Immature natural killer cell (primary cell): ENCODE data around the gene PTF1A. TPM values are rescaled to one million over a fixed set of nuclear protein-coding genes. Genes with fewer than 3 reads are reported as not detected.

Source experiments
- DNase-seq, 3 donors: peaks; one replicate each; pipeline ENCODE4 v3.0.0; 2022; ENCODE audit warnings: mixed read lengths in 1 of 3
- H3K27ac Mint-ChIP-seq, 6 donors: one replicate each; pipeline ENCODE4 v1.8.0; 2020; ENCODE audit warnings: mixed read lengths in 6 of 6, mild to moderate bottlenecking in 5 of 6, inconsistent platforms in 4 of 6, moderate library complexity in 3 of 6
- H3K27me3 Mint-ChIP-seq, 3 donors: one replicate each; pipeline ENCODE4 v1.8.0; 2020 to 2021; ENCODE audit warnings: low read depth in 3 of 3, mild to moderate bottlenecking in 3 of 3, mixed read lengths in 3 of 3, moderate library complexity in 3 of 3, inconsistent platforms in 1 of 3
- H3K36me3 Mint-ChIP-seq, 3 donors: one replicate each; pipeline ENCODE4 v1.8.0; 2020; ENCODE audit warnings: mixed read lengths in 3 of 3, inconsistent platforms in 2 of 3, mild to moderate bottlenecking in 2 of 3
- H3K4me1 Mint-ChIP-seq, 2 donors: one replicate each; pipeline ENCODE4 v1.8.0; 2020; ENCODE audit warnings: inconsistent platforms in 2 of 2, mild to moderate bottlenecking in 2 of 2, mixed read lengths in 2 of 2, moderate library complexity in 1 of 2
- H3K4me3 Mint-ChIP-seq, 5 donors: one replicate each; pipeline ENCODE4 v1.8.0; 2020; ENCODE audit warnings: mild to moderate bottlenecking in 5 of 5, mixed read lengths in 5 of 5, inconsistent platforms in 3 of 5, moderate library complexity in 3 of 5
- H3K9me3 Mint-ChIP-seq, 6 donors: one replicate each; pipeline ENCODE4 v1.8.0; 2020; ENCODE audit warnings: mild to moderate bottlenecking in 6 of 6, mixed read lengths in 6 of 6, inconsistent platforms in 4 of 6, moderate library complexity in 3 of 6
- polyA plus RNA-seq, 3 donors: library from polyadenylated mRNA; unstranded; fragments of 300-500 nt; fragmentation: Illumina TruSeq; gene quantifications; one replicate each; pipeline ENCODE4 v1.2.3, GENCODE V29; 2021

PTF1A gene
- polyA plus RNA-seq, 3 donors from 2014 or later, result not detected

- Mint-ChIP-seq H3K4me3 (no peak overlapping the region), H3K27ac (no peak overlapping the region), H3K4me1 (no peaks in the 10 kb centered on the region), H3K36me3 (no peaks in the 10 kb centered on the region), H3K27me3 (peaks cover 8 to 38% (median 29%) of the 10 kb centered on the region in 3 donors), H3K9me3 (peaks cover 0 to 4% (median 0%) of the 10 kb centered on the region in 6 donors)
- no peak for DNase-seq
Measured at GRCh38 chr10:23172429-23173213, 19.5 kb upstream of the PTF1A start.

GRCh38 chr10:23173214-23174073 is 18.7 kb upstream of the PTF1A start:
- H3K4me1 Mint-ChIP-seq, result no peaks in the 10 kb centered on the region
- H3K36me3 Mint-ChIP-seq, result no peaks in the 10 kb centered on the region
- no peak overlapping the region for H3K4me3 Mint-ChIP-seq
- peaks cover 8 to 37% (median 26%) of the 10 kb centered on the region in 3 donors for H3K27me3 Mint-ChIP-seq
- peaks cover 0 to 4% (median 0%) of the 10 kb centered on the region in 6 donors for H3K9me3 Mint-ChIP-seq
- no peak for DNase-seq
- H3K27ac Mint-ChIP-seq, result no peak overlapping the region

GRCh38 chr10:23174074-23174976 is 17.8 kb upstream of the PTF1A start:
- Mint-ChIP-seq H3K4me3 (no peak overlapping the region), H3K27me3 (peaks cover 8 to 38% (median 22%) of the 10 kb centered on the region in 3 donors), H3K27ac (no peak overlapping the region)

GRCh38 chr10:23174977-23175512 is 17.1 kb upstream of the PTF1A start:
- H3K27ac Mint-ChIP-seq, result no peak overlapping the region
- H3K36me3 Mint-ChIP-seq, result no peaks in the 10 kb centered on the region
- no peak for DNase-seq
- H3K4me1 Mint-ChIP-seq, result no peaks in the 10 kb centered on the region
- H3K4me3 Mint-ChIP-seq, result no peak overlapping the region
- peaks cover 8 to 38% (median 23%) of the 10 kb centered on the region in 3 donors for H3K27me3 Mint-ChIP-seq
- peaks cover 0 to 4% (median 0%) of the 10 kb centered on the region in 6 donors for H3K9me3 Mint-ChIP-seq

More at GRCh38 chr10:23174074-23174976, 17.8 kb upstream of the PTF1A start:
- DNase-seq, result no peak
- H3K9me3 Mint-ChIP-seq, result peaks cover 0 to 4% (median 0%) of the 10 kb centered on the region in 6 donors
- no peaks in the 10 kb centered on the region for H3K4me1 Mint-ChIP-seq
- H3K36me3 Mint-ChIP-seq, result no peaks in the 10 kb centered on the region

- Mint-ChIP-seq H3K27me3 (peaks cover 10 to 24% (median 19%) of the 10 kb centered on the region in 3 donors), H3K36me3 (no peaks in the 10 kb centered on the region), H3K27ac (no peak overlapping the region), H3K9me3 (peaks cover 0 to 1% (median 0%) of the 10 kb centered on the region in 6 donors), H3K4me3 (no peak overlapping the region), H3K4me1 (no peaks in the 10 kb centered on the region)
- no peak for DNase-seq
Measured at GRCh38 chr10:23186178-23186577, 5.9 kb upstream of the PTF1A start.

- no peaks in the 10 kb centered on the region for H3K4me1 Mint-ChIP-seq
- H3K27ac Mint-ChIP-seq, result no peak overlapping the region
- no peaks in the 10 kb centered on the region for H3K36me3 Mint-ChIP-seq
- DNase-seq, result no peak
- H3K4me3 Mint-ChIP-seq, result no peak overlapping the region
- H3K9me3 Mint-ChIP-seq, result peaks cover 0 to 1% (median 0%) of the 10 kb centered on the region in 6 donors
- H3K27me3 Mint-ChIP-seq, result peaks cover 10 to 24% (median 19%) of the 10 kb centered on the region in 3 donors
Measured at GRCh38 chr10:23186697-23187096, 5.4 kb upstream of the PTF1A start.

GRCh38 chr10:23187155-23187554 is 5.0 kb upstream of the PTF1A start:
- no peaks in the 10 kb centered on the region for H3K4me1 Mint-ChIP-seq
- no peaks in the 10 kb centered on the region for H3K9me3 Mint-ChIP-seq
- no peak overlapping the region for H3K4me3 Mint-ChIP-seq
- H3K27me3 Mint-ChIP-seq, result peaks cover 10 to 24% (median 16%) of the 10 kb centered on the region in 3 donors
- no peak for DNase-seq
- H3K27ac Mint-ChIP-seq, result no peak overlapping the region
- no peaks in the 10 kb centered on the region for H3K36me3 Mint-ChIP-seq

- no peaks in the 10 kb centered on the region for H3K4me1 Mint-ChIP-seq
- H3K4me3 Mint-ChIP-seq, result no peak overlapping the region
- H3K36me3 Mint-ChIP-seq, result peaks cover 0 to 4% (median 0%) of the 10 kb centered on the region in 3 donors
- no peaks in the 10 kb centered on the region for H3K9me3 Mint-ChIP-seq
- no peak overlapping the region for H3K27ac Mint-ChIP-seq
- peaks cover 13 to 28% (median 21%) of the 10 kb centered on the region in 3 donors for H3K27me3 Mint-ChIP-seq
- no peak for DNase-seq
Measured at GRCh38 chr10:23189024-23189423, 3.1 kb upstream of the PTF1A start.

- peaks cover 11 to 30% (median 24%) of the 10 kb centered on the region in 3 donors for H3K27me3 Mint-ChIP-seq
- no peak overlapping the region for H3K4me3 Mint-ChIP-seq
- no peak for DNase-seq
- H3K27ac Mint-ChIP-seq, result no peak overlapping the region
- peaks cover 0 to 4% (median 0%) of the 10 kb centered on the region in 3 donors for H3K36me3 Mint-ChIP-seq
- H3K9me3 Mint-ChIP-seq, result no peaks in the 10 kb centered on the region
- no peaks in the 10 kb centered on the region for H3K4me1 Mint-ChIP-seq
Measured at GRCh38 chr10:23190872-23191763, 994 bp upstream of the PTF1A start.

- H3K4me1 Mint-ChIP-seq, result no peaks in the 10 kb centered on the region
- H3K27me3 Mint-ChIP-seq, result peaks cover 16 to 37% (median 24%) of the 10 kb centered on the region in 3 donors
- no peak overlapping the region for H3K27ac Mint-ChIP-seq
- no peak for DNase-seq
- no peaks in the 10 kb centered on the region for H3K9me3 Mint-ChIP-seq
- peaks cover 0 to 4% (median 0%) of the 10 kb centered on the region in 3 donors for H3K36me3 Mint-ChIP-seq
- no peak overlapping the region for H3K4me3 Mint-ChIP-seq
Measured at GRCh38 chr10:23192712-23193434, 761 bp downstream of the PTF1A start.

- Mint-ChIP-seq H3K36me3 (peaks cover 0 to 4% (median 0%) of the 10 kb centered on the region in 3 donors), H3K27me3 (peaks cover 18 to 40% (median 25%) of the 10 kb centered on the region in 3 donors), H3K27ac (no peak overlapping the region), H3K4me3 (no peak overlapping the region), H3K4me1 (no peaks in the 10 kb centered on the region), H3K9me3 (no peaks in the 10 kb centered on the region)
- no peak for DNase-seq
Measured at GRCh38 chr10:23193435-23194074, 1.4 kb downstream of the PTF1A start.
